Measurements from ENCODE around the gene EDC3. TPM values are rescaled to one million over a fixed set of nuclear protein-coding genes. Genes with fewer than 3 reads are reported as not detected.

Gene EDC3
- total RNA-seq, 4 donors from 2014 or later = 12.7 to 22.7 (median 15.2) TPM

- no peak for TF ChIP-seq CTCF (IDR thresholded peaks at IDR 0.05)
- DNase-seq (ENCODE audit: low spot score) (no peak), ATAC-seq (ENCODE audit: low FRiP score) (no peak)
Measured at GRCh38 chr15:74613953-74614743, 81.7 kb downstream of the EDC3 start.

GRCh38 chr15:74613089-74613952, 82.5 kb downstream of the EDC3 start:
- ATAC-seq (ENCODE audit: low FRiP score) (no peak), DNase-seq (ENCODE audit: low spot score) (no peak)
- TF ChIP-seq CTCF (IDR thresholded peaks at IDR 0.05) = no peak

GRCh38 chr15:74612677-74613076, 83.1 kb downstream of the EDC3 start:
- ATAC-seq (ENCODE audit: low FRiP score) (no peak), DNase-seq (ENCODE audit: low spot score) (no peak)
- no peak for TF ChIP-seq CTCF (IDR thresholded peaks at IDR 0.05)

GRCh38 chr15:74611834-74612233, 84.0 kb downstream of the EDC3 start:
- DNase-seq (ENCODE audit: low spot score) (no peak), ATAC-seq (ENCODE audit: low FRiP score) (no peak)
- no peak for TF ChIP-seq CTCF (IDR thresholded peaks at IDR 0.05)

- no peak for ATAC-seq (ENCODE audit: low FRiP score)
- TF ChIP-seq CTCF (IDR thresholded peaks at IDR 0.05) = no peak
- no peak for DNase-seq (ENCODE audit: low spot score)
Measured at GRCh38 chr15:74611341-74611740, 84.5 kb downstream of the EDC3 start.

- ATAC-seq (ENCODE audit: low FRiP score) = no peak
Measured at GRCh38 chr15:74610302-74610951, 85.4 kb downstream of the EDC3 start.

More at GRCh38 chr15:74610302-74610951, 85.4 kb downstream of the EDC3 start:
- TF ChIP-seq CTCF (IDR thresholded peaks at IDR 0.05) = no peak
- no peak for DNase-seq (ENCODE audit: low spot score)
